GM18517 (cell line): Measurements from ENCODE around the gene MMP2.
A peak's percentile ranks its signal among the peaks of the same experiment; 100 is the strongest.

ENCODE experiments used
- ATAC-seq: cut with Tn5 transposase; IDR thresholded peaks from one replicate; pipeline ENCODE4 v1.9.1; 2021; ENCODE audit warnings: mild to moderate bottlenecking, moderate library complexity; ENCODE audit not compliant: unreplicated experiment

MMP2 gene

GRCh38 chr16:55478827-55479429 lies at the start of gene MMP2:
MMP2 (plus strand) TSS chr16:55479198; CDS start chr16:55479480, 282 bp downstream.
- ATAC-seq = no peak

DNA sequence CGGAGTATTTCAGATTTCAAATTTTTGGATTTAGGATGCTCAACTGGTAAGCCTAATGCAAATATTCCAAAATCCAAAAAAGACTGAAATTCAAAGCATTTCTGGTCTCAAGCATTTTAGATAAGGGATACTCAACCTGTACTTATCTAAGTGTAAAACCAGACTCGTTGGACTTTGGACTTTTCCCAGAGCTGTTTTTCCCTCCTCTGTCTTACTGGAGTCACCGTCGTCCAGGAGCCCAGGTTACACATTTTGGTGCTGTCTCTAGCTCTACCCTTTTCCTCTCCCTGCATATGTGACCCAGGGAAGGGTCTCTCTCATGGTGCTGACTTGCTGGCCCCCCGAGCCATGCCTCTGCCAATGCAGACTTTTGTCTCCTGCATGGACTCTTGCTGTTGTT lies 46.0 kb upstream of the MMP2 start:
- no peak for ATAC-seq

- no peak for ATAC-seq
Observed at GRCh38 chr16:55433535-55433934, 45.5 kb upstream of the MMP2 start.

DNA sequence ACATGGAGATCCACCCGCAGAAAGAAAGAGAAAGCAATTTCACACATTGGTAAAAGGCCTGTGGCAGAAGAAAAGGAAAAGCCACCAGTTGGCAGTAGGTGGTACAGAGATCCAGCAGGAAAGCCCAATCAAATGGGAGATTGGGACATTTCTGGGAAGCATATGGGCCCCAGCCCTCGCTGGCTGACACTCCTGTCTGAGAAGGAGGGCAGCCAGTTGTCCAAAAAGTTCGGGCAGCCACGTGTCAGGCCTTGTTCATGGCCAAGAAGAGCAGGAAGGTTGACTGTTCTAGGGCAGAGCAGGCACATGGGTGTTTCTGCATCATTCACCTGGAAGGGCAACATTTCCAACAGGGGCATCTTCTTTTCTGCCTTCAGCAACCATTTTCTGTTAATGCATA lies 45.0 kb upstream of the MMP2 start:
- ATAC-seq = no peak

GRCh38 chr16:55435387-55435786 lies 43.6 kb upstream of the MMP2 start:
- ATAC-seq = no peak

DNA sequence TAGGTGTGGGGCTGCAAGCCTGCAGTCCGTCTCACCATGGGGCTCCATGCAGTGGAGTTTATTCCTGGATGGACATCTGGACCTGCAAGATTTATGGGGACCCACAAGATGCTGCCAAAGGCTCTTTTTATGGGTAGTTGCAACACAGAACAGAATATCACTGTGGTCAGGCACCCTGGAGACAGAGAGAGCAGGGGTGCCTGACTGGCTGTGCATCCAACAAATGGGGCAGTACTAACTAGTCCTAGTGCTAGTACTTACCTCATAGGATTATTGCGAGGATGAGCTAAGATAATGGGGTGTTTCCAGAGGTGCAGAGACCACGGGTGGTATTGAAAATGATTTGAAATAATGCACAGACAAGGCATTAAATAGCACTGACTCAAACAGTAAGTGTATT lies 42.4 kb upstream of the MMP2 start:
- ATAC-seq = no peak

DNA sequence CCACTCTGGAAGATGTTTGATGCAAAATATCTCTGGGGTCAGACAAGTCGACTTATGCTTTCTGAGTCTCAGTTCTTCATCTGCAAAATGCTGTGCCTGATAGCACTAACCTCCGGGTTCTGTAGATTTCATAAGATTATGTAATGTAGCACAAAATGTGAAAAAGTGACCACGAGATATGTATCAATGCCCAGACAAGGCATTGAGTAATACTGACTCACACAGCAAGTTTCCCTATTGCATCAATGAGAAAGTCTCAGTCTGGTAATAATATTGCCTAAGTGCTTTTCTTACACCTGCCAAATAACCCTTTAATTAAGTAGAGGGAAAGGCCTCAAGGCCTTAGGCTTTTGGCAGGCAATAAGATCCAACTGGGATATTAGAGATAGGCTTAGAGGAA lies 41.4 kb upstream of the MMP2 start:
- no peak for ATAC-seq

GRCh38 chr16:55438281-55438680 lies 40.7 kb upstream of the MMP2 start:
- ATAC-seq = no peak

DNA sequence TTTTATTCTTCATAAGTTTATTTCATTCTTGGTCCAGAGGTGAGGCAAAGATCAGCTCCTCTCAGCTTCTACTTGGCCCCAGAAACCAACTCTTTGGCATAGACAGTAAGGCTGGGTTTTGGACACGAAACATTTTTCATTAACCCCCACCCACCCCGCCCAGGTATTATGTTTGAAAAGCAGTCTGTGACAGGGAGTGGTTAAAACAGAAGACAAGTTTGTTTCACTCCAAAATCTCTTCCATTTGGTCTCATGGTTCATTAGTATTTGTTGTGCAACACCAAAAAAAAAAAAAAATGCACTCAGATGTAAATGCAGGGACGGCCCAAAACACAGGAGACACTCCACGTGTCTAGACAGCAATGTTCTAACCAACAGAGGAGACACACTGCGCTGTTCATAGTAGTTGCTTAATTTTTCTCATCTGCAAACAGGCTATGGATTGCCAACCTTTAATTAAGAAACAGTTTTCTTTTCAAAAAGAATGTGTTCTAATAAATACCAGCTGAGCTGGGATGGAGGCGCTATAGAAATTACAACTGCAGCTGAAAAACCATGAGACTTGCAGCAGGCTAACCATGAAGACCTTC lies 39.8 kb upstream of the MMP2 start:
- no peak for ATAC-seq

DNA sequence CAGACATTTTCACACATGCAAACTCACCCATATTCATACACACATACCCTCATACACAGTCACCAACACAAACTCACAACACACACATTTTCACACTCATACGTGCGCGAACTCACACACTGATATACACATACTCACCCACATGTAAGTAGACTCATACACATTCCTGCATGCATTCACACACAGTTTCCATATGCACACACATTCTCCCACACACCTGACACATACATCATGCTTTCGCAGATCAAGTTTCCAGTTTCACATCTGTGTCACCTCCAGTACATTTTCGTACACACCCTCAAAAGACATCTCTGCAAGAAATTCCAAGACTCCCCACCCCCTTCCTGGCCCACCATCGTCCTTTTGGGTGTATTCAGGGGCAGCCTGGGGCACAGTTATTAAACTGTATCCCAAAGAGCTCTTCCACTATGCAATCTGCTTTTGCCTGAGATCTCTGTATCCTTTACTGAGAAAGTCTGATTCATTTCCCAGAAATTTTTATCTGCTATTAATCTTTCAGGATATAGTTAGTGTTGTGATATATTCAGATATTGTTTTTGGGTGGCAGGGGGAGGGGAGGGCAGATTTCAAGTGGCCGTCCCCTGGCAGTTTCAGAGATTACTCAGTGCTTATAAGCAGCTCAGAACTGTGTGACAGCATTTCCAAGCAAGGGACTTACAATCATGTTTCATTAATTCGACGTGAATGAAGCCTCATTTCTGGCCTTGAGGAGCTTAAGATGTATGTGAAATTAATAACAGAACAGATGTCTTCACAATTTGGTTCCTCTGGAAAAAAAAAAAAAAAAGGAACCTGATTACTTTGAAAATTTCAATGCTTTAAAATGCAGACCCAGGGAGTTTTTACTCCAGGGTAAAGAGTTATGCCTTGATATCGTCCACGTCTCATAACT lies 35.3 kb upstream of the MMP2 start:
- no peak for ATAC-seq

DNA sequence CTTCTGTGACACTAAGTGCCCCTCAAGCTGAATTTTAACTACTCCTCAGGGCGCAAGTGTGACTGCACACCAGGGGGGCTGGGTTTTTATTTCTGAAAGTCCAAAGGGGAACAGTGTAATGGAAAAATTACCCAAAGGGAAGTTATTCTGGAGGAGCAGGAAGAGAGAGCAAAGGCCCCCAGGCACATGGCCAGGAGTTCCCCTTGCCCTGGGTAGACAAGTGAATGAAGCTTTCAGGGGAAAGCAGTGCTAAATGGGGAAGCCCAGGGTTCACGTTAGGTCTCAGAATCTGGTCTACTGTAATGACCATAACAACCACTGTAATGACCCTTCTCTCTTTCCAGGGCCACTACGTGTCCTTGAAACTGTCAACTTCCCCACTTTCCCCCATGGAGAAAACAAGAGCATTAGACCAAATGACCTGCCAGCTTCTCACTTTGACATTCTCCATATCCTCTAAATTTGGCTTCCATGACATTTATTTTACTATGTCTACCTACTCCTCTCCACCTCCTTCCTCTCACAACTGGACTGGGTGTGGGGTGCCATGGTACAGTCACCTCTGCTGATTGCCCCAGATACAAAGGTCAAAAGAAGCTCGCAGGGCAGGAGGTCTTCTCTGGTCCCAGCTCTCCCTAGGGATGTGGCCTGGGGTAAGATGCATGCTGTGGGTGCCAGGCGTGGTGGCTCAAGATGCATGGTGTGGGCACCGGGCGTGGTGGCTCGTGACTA lies 34.1 kb upstream of the MMP2 start:
- no peak for ATAC-seq

- no peak for ATAC-seq
Observed at GRCh38 chr16:55447231-55447630, 31.8 kb upstream of the MMP2 start.

DNA sequence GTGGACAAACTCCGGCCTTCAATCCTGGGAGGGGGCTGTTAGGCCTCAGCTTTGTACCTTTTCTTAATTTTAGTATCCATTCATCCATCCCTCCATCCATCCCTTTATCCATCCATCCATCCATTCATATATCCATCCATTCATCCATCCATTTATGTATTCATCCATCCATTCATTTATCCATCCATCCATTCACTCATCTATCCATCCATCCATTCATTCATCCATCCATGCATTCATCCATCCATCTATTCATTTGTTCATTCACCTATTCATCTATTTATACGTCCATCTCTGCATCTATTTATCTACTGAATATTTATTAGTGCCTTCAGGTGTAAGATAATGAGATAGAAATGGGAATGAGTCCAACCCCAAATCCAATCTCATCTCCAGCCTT lies 26.0 kb upstream of the MMP2 start:
- ATAC-seq = no peak

- ATAC-seq = no peak
Observed at GRCh38 chr16:55453909-55454308, 25.1 kb upstream of the MMP2 start.

GRCh38 chr16:55454861-55455260 lies 24.1 kb upstream of the MMP2 start:
- ATAC-seq = no peak

- ATAC-seq = no peak
Observed at GRCh38 chr16:55462241-55462640, 16.8 kb upstream of the MMP2 start.

DNA sequence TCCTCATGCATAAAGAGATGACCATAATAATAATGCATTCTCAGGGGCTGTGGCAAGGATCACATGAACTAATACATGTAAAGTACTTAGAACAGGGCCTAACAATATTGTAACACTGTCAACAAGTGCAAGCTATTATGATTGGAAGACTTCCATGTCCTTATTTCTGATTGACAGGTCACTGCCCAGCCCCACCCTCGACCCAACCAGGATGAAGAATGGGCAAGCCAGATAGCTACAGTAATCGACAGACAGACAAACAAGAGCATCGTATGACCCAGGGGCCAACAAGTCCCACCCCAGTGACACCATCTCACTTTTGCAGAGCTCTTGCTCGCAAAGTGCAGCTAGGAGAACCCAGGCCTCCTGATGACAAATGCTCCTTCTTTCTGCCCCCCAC lies 14.6 kb upstream of the MMP2 start:
- no peak for ATAC-seq

GRCh38 chr16:55465077-55465896 lies 13.7 kb upstream of the MMP2 start:
- peak; percentile 89 for ATAC-seq

- no peak for ATAC-seq
Observed at GRCh38 chr16:55466209-55466608, 12.8 kb upstream of the MMP2 start.

DNA sequence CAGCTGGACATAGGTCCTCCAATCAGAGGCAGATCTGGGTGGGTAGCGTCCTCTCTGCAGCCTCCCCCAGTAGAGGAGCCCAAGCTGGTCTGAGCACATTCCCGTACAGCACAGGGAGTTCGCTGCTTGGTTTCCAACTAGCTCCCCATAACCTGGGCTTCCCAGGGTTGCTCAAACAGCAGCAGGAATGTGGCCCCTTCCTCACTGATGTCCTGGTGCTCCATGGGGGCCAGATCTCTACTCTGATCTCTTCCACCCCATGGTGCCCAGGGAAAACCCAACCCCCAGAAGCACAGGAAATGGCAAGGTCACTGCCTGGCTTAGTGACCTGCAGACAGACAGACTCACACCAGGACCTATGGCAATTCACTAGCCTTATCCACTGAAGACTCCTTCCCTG lies 11.1 kb upstream of the MMP2 start:
- no peak for ATAC-seq
